Daoy (cell line): ENCODE results near the gene NUP153. TPM values are rescaled to one million over a fixed set of nuclear protein-coding genes. Genes with fewer than 3 reads are reported as not detected.

Source experiments
- total RNA-seq: library from RNA; depleted of rRNA; stranded (reverse); fragments of >200 nt; shearing (Covaris generic); gene quantifications from 2 replicates; pipeline ENCODE4 v1.2.3, GENCODE V29; 2014; rRNA removed

Gene NUP153
- total RNA-seq, 1 experiment from 2014 or later: 62.9 TPM

Other genes with a start within 250 kb of the NUP153 start
- gene FAM8A1, start 106.6 kb downstream of the NUP153 start, total RNA-seq: 6.1 and 9.7 TPM in 2 replicates